Hepatocyte (in vitro differentiated cells): ENCODE data around the gene CNMD. TPM values are rescaled to one million over a fixed set of nuclear protein-coding genes. Genes with fewer than 3 reads are reported as not detected.
"Not testable (repeated sequence)": the region's sequence is repeated elsewhere in the genome, so short reads cannot be mapped to it uniquely, and the experiment has no call there.

Experiments
- DNase-seq: peaks from one replicate; pipeline ENCODE4 v3.0.0-alpha.2; 2016; ENCODE audit warnings: low spot score
- H2AFZ ChIP-seq: fragments of 200-600 bp; sonication (generic); 2 replicates; pipeline ENCODE4 v1.6.0; 2016; ENCODE audit warnings: antibody characterized with exemption, mild to moderate bottlenecking
- H3K27ac ChIP-seq: fragments of 200-600 bp; sonication (generic); 2 replicates; pipeline ENCODE4 v1.5.1; 2016; ENCODE audit warnings: mild to moderate bottlenecking
- H3K27me3 ChIP-seq: fragments of 200-600 bp; sonication (generic); 2 replicates; pipeline ENCODE4 v1.6.1; 2016
- H3K36me3 ChIP-seq: fragments of 200-600 bp; sonication (generic); replicated peaks from 2 replicates; pipeline ENCODE4 v1.5.1; 2016; ENCODE audit warnings: low read depth; ENCODE audit not compliant: insufficient read depth
- H3K4me1 ChIP-seq: fragments of 200-600 bp; sonication (generic); 2 replicates; pipeline ENCODE4 v1.5.1; 2016; ENCODE audit warnings: mild to moderate bottlenecking, moderate library complexity; ENCODE audit not compliant: insufficient read depth
- H3K4me2 ChIP-seq: fragments of 200-600 bp; sonication (generic); 2 replicates; pipeline ENCODE4 v1.6.0; 2016
- H3K4me3 ChIP-seq: fragments of 200-600 bp; sonication (generic); 2 replicates; pipeline ENCODE4 v1.5.1; 2016; ENCODE audit warnings: mild to moderate bottlenecking
- H3K79me2 ChIP-seq: fragments of 200-600 bp; sonication (generic); 2 replicates; pipeline ENCODE4 v1.6.0; 2017; ENCODE audit warnings: mild to moderate bottlenecking
- H3K9me2 ChIP-seq: fragments of 200-600 bp; sonication (generic); replicated peaks from 2 replicates; pipeline ENCODE4 v1.6.0; 2017; ENCODE audit warnings: mild to moderate bottlenecking; ENCODE audit not compliant: insufficient read depth
- H3K9me3 ChIP-seq: fragments of 200-600 bp; sonication (generic); 2 replicates; pipeline ENCODE4 v1.5.1; 2016; ENCODE audit warnings: low read depth, mild to moderate bottlenecking
- H4K20me1 ChIP-seq: fragments of 200-600 bp; sonication (generic); 2 replicates; pipeline ENCODE4 v1.6.0; 2016; ENCODE audit warnings: mild to moderate bottlenecking; ENCODE audit not compliant: insufficient read depth, poor library complexity, severe bottlenecking
- EZH2 ChIP-seq: fragments of 200-600 bp; sonication (generic); IDR thresholded peaks from 2 replicates; pipeline ENCODE4 v1.6.1; 2016; ENCODE audit warnings: antibody characterized with exemption, mild to moderate bottlenecking, borderline replicate concordance
- EZH2phosphoT487 ChIP-seq: fragments of 200-600 bp; sonication (generic); IDR thresholded peaks from one replicate; pipeline ENCODE4 v1.6.1; 2018; ENCODE audit warnings: antibody characterized with exemption, mild to moderate bottlenecking, low read depth, moderate library complexity; ENCODE audit not compliant: unreplicated experiment, severe bottlenecking
- WGBS: methylation state at CpG from one replicate; pipeline ENCODE4 v1.1.6; 2016; ENCODE audit warnings: low lambda C conversion rate; ENCODE audit errors: missing lambda C conversion rate; 5-methylcytosine and 5-hydroxymethylcytosine counted together
- polyA plus RNA-seq: library from polyadenylated mRNA; unstranded; fragments of >200 nt; fragmentation: Nextera tagmentation; extraction: Ambion mirVana; gene quantifications from 2 replicates; pipeline ENCODE4 v1.2.1, GENCODE V29; 2016
- total RNA-seq: library from RNA; depleted of rRNA; stranded (reverse); fragments of >200 nt; gene quantifications from 2 replicates; pipeline ENCODE4 v1.2.3, GENCODE V29; 2014
- TF ChIP-seq, protein P1 (sequence below): fragments of 200-600 bp; sonication (generic); IDR thresholded peaks from 2 replicates; pipeline ENCODE4 v1.5.1; 2016; ENCODE audit warnings: antibody characterized with exemption, mild to moderate bottlenecking; ENCODE audit not compliant: poor library complexity

The CNMD gene
- total and polyA plus RNA-seq, 2 experiments from 2014 or later, result 0.47 TPM; not detected in 1

- Histone ChIP-seq H2AFZ (no peak overlapping the region), H3K9me2 (no peaks in the 10 kb centered on the region), H3K79me2 (no peaks in the 10 kb centered on the region), H3K27ac (no peak overlapping the region), H3K36me3 (no peaks in the 10 kb centered on the region), H4K20me1 (no peaks in the 10 kb centered on the region), H3K9me3 (no peaks in the 10 kb centered on the region), H3K4me1 (no peaks in the 10 kb centered on the region), H3K27me3 (no peaks in the 10 kb centered on the region), H3K4me3 (no peak overlapping the region), H3K4me2 (no peak overlapping the region)
- WGBS, result 86% methylated on average over 3 of the region's 3 CpGs
- DNase-seq, result no peak
- TF ChIP-seq, protein P1, sequence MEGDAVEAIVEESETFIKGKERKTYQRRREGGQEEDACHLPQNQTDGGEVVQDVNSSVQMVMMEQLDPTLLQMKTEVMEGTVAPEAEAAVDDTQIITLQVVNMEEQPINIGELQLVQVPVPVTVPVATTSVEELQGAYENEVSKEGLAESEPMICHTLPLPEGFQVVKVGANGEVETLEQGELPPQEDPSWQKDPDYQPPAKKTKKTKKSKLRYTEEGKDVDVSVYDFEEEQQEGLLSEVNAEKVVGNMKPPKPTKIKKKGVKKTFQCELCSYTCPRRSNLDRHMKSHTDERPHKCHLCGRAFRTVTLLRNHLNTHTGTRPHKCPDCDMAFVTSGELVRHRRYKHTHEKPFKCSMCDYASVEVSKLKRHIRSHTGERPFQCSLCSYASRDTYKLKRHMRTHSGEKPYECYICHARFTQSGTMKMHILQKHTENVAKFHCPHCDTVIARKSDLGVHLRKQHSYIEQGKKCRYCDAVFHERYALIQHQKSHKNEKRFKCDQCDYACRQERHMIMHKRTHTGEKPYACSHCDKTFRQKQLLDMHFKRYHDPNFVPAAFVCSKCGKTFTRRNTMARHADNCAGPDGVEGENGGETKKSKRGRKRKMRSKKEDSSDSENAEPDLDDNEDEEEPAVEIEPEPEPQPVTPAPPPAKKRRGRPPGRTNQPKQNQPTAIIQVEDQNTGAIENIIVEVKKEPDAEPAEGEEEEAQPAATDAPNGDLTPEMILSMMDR, result no peak
- TF ChIP-seq EZH2phosphoT487 (no peak), EZH2 (no peak)
Measured at GRCh38 chr13:52711286-52711685, 28.3 kb downstream of the CNMD start.

DNA sequence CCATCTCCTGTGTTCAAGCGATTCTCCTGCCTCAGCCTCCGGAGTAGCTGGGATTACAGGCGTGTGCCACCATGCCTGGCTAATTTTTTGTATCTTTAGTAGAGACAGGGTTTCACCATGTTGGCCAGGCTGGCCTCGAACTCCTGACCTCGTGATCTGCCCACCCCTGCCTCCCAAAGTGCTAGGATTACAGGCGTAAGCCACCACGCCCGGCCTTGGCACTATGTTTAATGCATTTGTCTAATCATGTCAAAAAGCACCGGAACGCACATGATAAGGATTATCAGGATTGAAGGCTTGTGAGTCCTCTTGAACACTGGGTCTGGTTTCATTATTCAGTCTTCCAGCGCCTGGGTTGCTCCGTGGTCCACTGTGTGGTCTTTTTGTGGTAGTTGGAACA, 31.4 kb downstream of the CNMD start:
- not testable (repeated sequence) for H3K4me3 ChIP-seq, H3K36me3 ChIP-seq, H2AFZ ChIP-seq, H3K9me2 ChIP-seq, H3K9me3 ChIP-seq, H3K27me3 ChIP-seq, DNase-seq, H3K4me2 ChIP-seq, H3K79me2 ChIP-seq, H3K4me1 ChIP-seq, H4K20me1 ChIP-seq, H3K27ac ChIP-seq
- 80% methylated on average over 12 of the region's 12 CpGs for WGBS

DNA sequence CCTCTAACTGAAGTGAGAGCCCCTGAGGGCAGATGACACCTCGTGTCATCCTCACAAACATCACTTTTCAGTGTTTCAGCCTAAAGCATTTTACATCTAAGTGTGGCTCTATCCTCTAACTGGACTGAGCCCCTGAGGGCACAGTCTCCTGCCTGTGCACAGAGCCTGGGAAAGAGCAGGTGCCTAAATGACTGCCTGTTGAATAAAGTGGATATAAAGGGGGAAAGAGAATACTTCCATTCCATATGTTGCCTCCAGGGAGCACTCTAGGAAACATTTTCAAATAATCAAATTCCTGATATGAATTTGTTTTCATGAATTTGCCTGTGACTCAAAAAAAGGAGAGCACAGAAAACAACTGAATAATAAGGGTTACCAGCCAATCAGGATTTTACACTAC, 32.2 kb downstream of the CNMD start:
- Histone ChIP-seq H3K4me1 (no peaks in the 10 kb centered on the region), H4K20me1 (no peaks in the 10 kb centered on the region), H3K27ac (no peak overlapping the region), H3K9me2 (no peaks in the 10 kb centered on the region), H2AFZ (no peak overlapping the region), H3K4me3 (no peak overlapping the region), H3K4me2 (no peak overlapping the region), H3K27me3 (no peaks in the 10 kb centered on the region), H3K36me3 (no peaks in the 10 kb centered on the region), H3K9me3 (no peaks in the 10 kb centered on the region), H3K79me2 (no peaks in the 10 kb centered on the region)
- 67% methylated on average over 1 of the region's 1 CpG for WGBS
- TF ChIP-seq, protein P1, result no peak
- TF ChIP-seq EZH2phosphoT487 (no peak), EZH2 (no peak)
- no peak for DNase-seq

DNA sequence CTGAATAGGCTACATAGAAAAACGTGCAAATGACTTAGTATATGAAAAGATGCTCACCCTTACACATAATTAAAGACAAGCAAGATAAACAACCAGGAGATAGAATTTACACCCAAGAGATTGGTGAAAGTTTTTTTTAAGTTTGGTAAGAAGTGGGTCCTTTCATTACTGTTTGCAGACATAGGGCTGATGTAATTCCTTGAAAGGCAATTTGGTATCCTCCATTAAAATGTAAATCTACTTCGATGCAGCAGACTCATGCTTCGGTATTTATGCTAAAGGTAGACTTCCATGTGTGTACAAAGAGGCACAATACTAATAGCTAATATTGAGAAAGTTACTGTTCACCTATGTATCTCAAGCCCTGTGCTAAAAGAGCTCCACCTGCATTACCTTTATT, 33.5 kb downstream of the CNMD start:
- Histone ChIP-seq H3K4me3 (no peak overlapping the region), H3K79me2 (no peaks in the 10 kb centered on the region), H3K9me3 (no peaks in the 10 kb centered on the region), H3K9me2 (no peaks in the 10 kb centered on the region), H3K36me3 (no peaks in the 10 kb centered on the region), H3K27me3 (no peaks in the 10 kb centered on the region), H2AFZ (no peak overlapping the region), H4K20me1 (no peaks in the 10 kb centered on the region), H3K27ac (no peak overlapping the region), H3K4me2 (no peak overlapping the region), H3K4me1 (no peaks in the 10 kb centered on the region)
- 75% methylated on average over 3 of the region's 3 CpGs for WGBS
- DNase-seq, result no peak
- TF ChIP-seq EZH2phosphoT487 (no peak), EZH2 (no peak)
- TF ChIP-seq, protein P1, result no peak
